ENCODE results near the gene SS18.

The SS18 gene

GRCh38 chr18:26097563-26097962 is 7.2 kb upstream of the SS18 start:
- H3K9me3 ChIP-seq (ENCODE audit: control insufficient read depth, low read depth, low read length): no peaks in the 10 kb centered on the region
- H3K36me3 ChIP-seq (ENCODE audit: control insufficient read depth, low read depth, low read length): no peaks in the 10 kb centered on the region
- no peak overlapping the region for H3K9ac ChIP-seq (ENCODE audit: low read length)
- H3K4me1 ChIP-seq (ENCODE audit: control insufficient read depth, low read depth, low read length): no peaks in the 10 kb centered on the region
- H3K27me3 ChIP-seq (ENCODE audit: control insufficient read depth, insufficient read depth, low read length): no peaks in the 10 kb centered on the region
- H3K4me3 ChIP-seq (ENCODE audit: low read length): no peak overlapping the region
- no peak overlapping the region for H3K27ac ChIP-seq (ENCODE audit: low read length)

GRCh38 chr18:26096852-26097251 is 6.4 kb upstream of the SS18 start:
- H3K36me3 ChIP-seq (ENCODE audit: control insufficient read depth, low read depth, low read length): no peaks in the 10 kb centered on the region
- H3K27me3 ChIP-seq (ENCODE audit: control insufficient read depth, insufficient read depth, low read length): no peaks in the 10 kb centered on the region
- no peaks in the 10 kb centered on the region for H3K4me1 ChIP-seq (ENCODE audit: control insufficient read depth, low read depth, low read length)
- H3K9me3 ChIP-seq (ENCODE audit: control insufficient read depth, low read depth, low read length): no peaks in the 10 kb centered on the region
- H3K9ac ChIP-seq (ENCODE audit: low read length): no peak overlapping the region
- H3K4me3 ChIP-seq (ENCODE audit: low read length): no peak overlapping the region
- H3K27ac ChIP-seq (ENCODE audit: low read length): no peak overlapping the region

GRCh38 chr18:26091047-26091630 is 726 bp upstream of the SS18 start:
- Histone ChIP-seq H3K9me3 (ENCODE audit: control insufficient read depth, low read depth, low read length) (no peaks in the 10 kb centered on the region), H3K4me1 (ENCODE audit: control insufficient read depth, low read depth, low read length) (peaks cover 10% of the 10 kb centered on the region), H3K36me3 (ENCODE audit: control insufficient read depth, low read depth, low read length) (peaks cover 13% of the 10 kb centered on the region), H3K27me3 (ENCODE audit: control insufficient read depth, insufficient read depth, low read length) (no peaks in the 10 kb centered on the region), H3K9ac (ENCODE audit: low read length) (peak overlapping the region; percentile 90), H3K27ac (ENCODE audit: low read length) (no peak overlapping the region), H3K4me3 (ENCODE audit: low read length) (peak overlapping the region; percentile 97)

GRCh38 chr18:26089293-26090129 is 902 bp downstream of the SS18 start:
- Histone ChIP-seq H3K9ac (ENCODE audit: low read length) (peak overlapping the region; percentile 90), H3K27me3 (ENCODE audit: control insufficient read depth, insufficient read depth, low read length) (no peaks in the 10 kb centered on the region), H3K27ac (ENCODE audit: low read length) (peak overlapping the region; percentile 93), H3K4me3 (ENCODE audit: low read length) (peak overlapping the region; percentile 97), H3K36me3 (ENCODE audit: control insufficient read depth, low read depth, low read length) (peaks cover 22% of the 10 kb centered on the region), H3K4me1 (ENCODE audit: control insufficient read depth, low read depth, low read length) (peaks cover 10% of the 10 kb centered on the region), H3K9me3 (ENCODE audit: control insufficient read depth, low read depth, low read length) (no peaks in the 10 kb centered on the region)

- Histone ChIP-seq H3K4me1 (ENCODE audit: control insufficient read depth, low read depth, low read length) (peaks cover 10% of the 10 kb centered on the region), H3K9me3 (ENCODE audit: control insufficient read depth, low read depth, low read length) (no peaks in the 10 kb centered on the region), H3K36me3 (ENCODE audit: control insufficient read depth, low read depth, low read length) (peaks cover 32% of the 10 kb centered on the region), H3K27me3 (ENCODE audit: control insufficient read depth, insufficient read depth, low read length) (no peaks in the 10 kb centered on the region), H3K4me3 (ENCODE audit: low read length) (peak overlapping the region; percentile 97), H3K27ac (ENCODE audit: low read length) (no peak overlapping the region), H3K9ac (ENCODE audit: low read length) (no peak overlapping the region)
Measured at GRCh38 chr18:26088487-26088886, 1.9 kb downstream of the SS18 start.

- Histone ChIP-seq H3K36me3 (ENCODE audit: control insufficient read depth, low read depth, low read length) (peaks cover 37% of the 10 kb centered on the region), H3K4me1 (ENCODE audit: control insufficient read depth, low read depth, low read length) (peaks cover 10% of the 10 kb centered on the region), H3K9ac (ENCODE audit: low read length) (no peak overlapping the region), H3K4me3 (ENCODE audit: low read length) (no peak overlapping the region), H3K9me3 (ENCODE audit: control insufficient read depth, low read depth, low read length) (no peaks in the 10 kb centered on the region), H3K27me3 (ENCODE audit: control insufficient read depth, insufficient read depth, low read length) (no peaks in the 10 kb centered on the region), H3K27ac (ENCODE audit: low read length) (no peak overlapping the region)
Measured at GRCh38 chr18:26086959-26087358, 3.5 kb downstream of the SS18 start.

GRCh38 chr18:26085056-26085455 is 5.4 kb downstream of the SS18 start:
- Histone ChIP-seq H3K36me3 (ENCODE audit: control insufficient read depth, low read depth, low read length) (peaks cover 37% of the 10 kb centered on the region), H3K4me3 (ENCODE audit: low read length) (no peak overlapping the region), H3K27me3 (ENCODE audit: control insufficient read depth, insufficient read depth, low read length) (no peaks in the 10 kb centered on the region), H3K4me1 (ENCODE audit: control insufficient read depth, low read depth, low read length) (peaks cover 10% of the 10 kb centered on the region), H3K9me3 (ENCODE audit: control insufficient read depth, low read depth, low read length) (no peaks in the 10 kb centered on the region), H3K27ac (ENCODE audit: low read length) (no peak overlapping the region), H3K9ac (ENCODE audit: low read length) (no peak overlapping the region)

- H3K4me3 ChIP-seq (ENCODE audit: low read length): no peak overlapping the region
- no peak overlapping the region for H3K27ac ChIP-seq (ENCODE audit: low read length)
- H3K4me1 ChIP-seq (ENCODE audit: control insufficient read depth, low read depth, low read length): no peaks in the 10 kb centered on the region
- no peaks in the 10 kb centered on the region for H3K9me3 ChIP-seq (ENCODE audit: control insufficient read depth, low read depth, low read length)
- no peak overlapping the region for H3K9ac ChIP-seq (ENCODE audit: low read length)
- peaks cover 37% of the 10 kb centered on the region for H3K36me3 ChIP-seq (ENCODE audit: control insufficient read depth, low read depth, low read length)
- no peaks in the 10 kb centered on the region for H3K27me3 ChIP-seq (ENCODE audit: control insufficient read depth, insufficient read depth, low read length)
Measured at GRCh38 chr18:26083099-26083498, 7.3 kb downstream of the SS18 start.

- Histone ChIP-seq H3K36me3 (ENCODE audit: control insufficient read depth, low read depth, low read length) (peaks cover 42% of the 10 kb centered on the region), H3K4me1 (ENCODE audit: control insufficient read depth, low read depth, low read length) (no peaks in the 10 kb centered on the region), H3K9me3 (ENCODE audit: control insufficient read depth, low read depth, low read length) (no peaks in the 10 kb centered on the region), H3K27ac (ENCODE audit: low read length) (no peak overlapping the region), H3K4me3 (ENCODE audit: low read length) (no peak overlapping the region), H3K9ac (ENCODE audit: low read length) (no peak overlapping the region), H3K27me3 (ENCODE audit: control insufficient read depth, insufficient read depth, low read length) (no peaks in the 10 kb centered on the region)
Measured at GRCh38 chr18:26082475-26082874, 7.9 kb downstream of the SS18 start.

- Histone ChIP-seq H3K4me1 (ENCODE audit: control insufficient read depth, low read depth, low read length) (no peaks in the 10 kb centered on the region), H3K9ac (ENCODE audit: low read length) (no peak overlapping the region), H3K27me3 (ENCODE audit: control insufficient read depth, insufficient read depth, low read length) (no peaks in the 10 kb centered on the region), H3K4me3 (ENCODE audit: low read length) (no peak overlapping the region), H3K36me3 (ENCODE audit: control insufficient read depth, low read depth, low read length) (peaks cover 56% of the 10 kb centered on the region), H3K9me3 (ENCODE audit: control insufficient read depth, low read depth, low read length) (no peaks in the 10 kb centered on the region), H3K27ac (ENCODE audit: low read length) (no peak overlapping the region)
Measured at GRCh38 chr18:26074246-26074645, 16.2 kb downstream of the SS18 start.

- H3K9ac ChIP-seq (ENCODE audit: low read length): no peak overlapping the region
- H3K36me3 ChIP-seq (ENCODE audit: control insufficient read depth, low read depth, low read length): peaks cover 56% of the 10 kb centered on the region
- no peaks in the 10 kb centered on the region for H3K4me1 ChIP-seq (ENCODE audit: control insufficient read depth, low read depth, low read length)
- H3K9me3 ChIP-seq (ENCODE audit: control insufficient read depth, low read depth, low read length): no peaks in the 10 kb centered on the region
- H3K27ac ChIP-seq (ENCODE audit: low read length): no peak overlapping the region
- H3K4me3 ChIP-seq (ENCODE audit: low read length): no peak overlapping the region
- no peaks in the 10 kb centered on the region for H3K27me3 ChIP-seq (ENCODE audit: control insufficient read depth, insufficient read depth, low read length)
Measured at GRCh38 chr18:26073758-26074157, 16.7 kb downstream of the SS18 start.

GRCh38 chr18:26071725-26072124 is 18.7 kb downstream of the SS18 start:
- Histone ChIP-seq H3K27ac (ENCODE audit: low read length) (no peak overlapping the region), H3K9ac (ENCODE audit: low read length) (no peak overlapping the region), H3K4me3 (ENCODE audit: low read length) (no peak overlapping the region), H3K36me3 (ENCODE audit: control insufficient read depth, low read depth, low read length) (peaks cover 59% of the 10 kb centered on the region), H3K9me3 (ENCODE audit: control insufficient read depth, low read depth, low read length) (no peaks in the 10 kb centered on the region), H3K27me3 (ENCODE audit: control insufficient read depth, insufficient read depth, low read length) (no peaks in the 10 kb centered on the region), H3K4me1 (ENCODE audit: control insufficient read depth, low read depth, low read length) (no peaks in the 10 kb centered on the region)
